Skeletal muscle tissue (tissue), 4 donors: ENCODE measurements around the gene TMEM217. TPM values are rescaled to one million over a fixed set of nuclear protein-coding genes. Genes with fewer than 3 reads are reported as not detected.
A peak's percentile ranks its signal among the peaks of the same experiment; 100 is the strongest.

Source experiments
- H3K27ac ChIP-seq: one replicate; pipeline ENCODE4 v1.7.0; 2013; ENCODE audit warnings: mild to moderate bottlenecking, low read depth, low read length, inconsistent platforms
- H3K27me3 ChIP-seq, 3 donors: one replicate each; pipeline ENCODE4 v1.7.0; 2013; ENCODE audit warnings: low read length in 3 of 3; ENCODE audit not compliant: control insufficient read depth in 3 of 3, insufficient read depth in 3 of 3
- H3K36me3 ChIP-seq, 3 donors: one replicate each; pipeline ENCODE4 v1.7.0; 2013; ENCODE audit warnings: low read length in 3 of 3; ENCODE audit not compliant: control insufficient read depth in 3 of 3, insufficient read depth in 3 of 3
- H3K4me1 ChIP-seq, 3 donors: one replicate each; pipeline ENCODE4 v1.7.0; 2013; ENCODE audit warnings: low read length in 3 of 3, mild to moderate bottlenecking in 3 of 3; ENCODE audit not compliant: control insufficient read depth in 3 of 3, insufficient read depth in 3 of 3
- H3K4me3 ChIP-seq, 3 donors: one replicate each; pipeline ENCODE4 v1.7.0; 2013; ENCODE audit warnings: low read length in 3 of 3
- H3K9ac ChIP-seq, 3 donors: one replicate each; pipeline ENCODE4 v1.7.0; 2013; ENCODE audit warnings: low read length in 3 of 3, mild to moderate bottlenecking in 3 of 3, moderate library complexity in 2 of 3, low read depth in 1 of 3
- H3K9me3 ChIP-seq, 3 donors: one replicate each; pipeline ENCODE4 v1.7.0; 2013; ENCODE audit warnings: low read length in 3 of 3; ENCODE audit not compliant: control insufficient read depth in 3 of 3
- total RNA-seq: library from RNA; depleted of rRNA; stranded (reverse); fragments of >200 nt; gene quantifications from one replicate; pipeline ENCODE4 v1.2.3, GENCODE V29; 2014
- donor health status: Osteomylitis.

Gene TMEM217
- total RNA-seq, 1 donor from 2014 or later = under 0.01 TPM

GRCh38 chr6:37176268-37177076, 81.5 kb downstream of the TMEM217 start:
- H3K4me3 ChIP-seq = no peak overlapping the region
- H3K4me1 ChIP-seq = peaks cover 9 to 29% (median 11%) of the 10 kb centered on the region in 3 donors
- peaks cover 25 to 31% (median 27%) of the 10 kb centered on the region in 3 donors for H3K36me3 ChIP-seq
- H3K27ac ChIP-seq = no peak overlapping the region
- no peak overlapping the region for H3K9ac ChIP-seq
- no peaks in the 10 kb centered on the region for H3K27me3 ChIP-seq
- no peaks in the 10 kb centered on the region for H3K9me3 ChIP-seq

DNA sequence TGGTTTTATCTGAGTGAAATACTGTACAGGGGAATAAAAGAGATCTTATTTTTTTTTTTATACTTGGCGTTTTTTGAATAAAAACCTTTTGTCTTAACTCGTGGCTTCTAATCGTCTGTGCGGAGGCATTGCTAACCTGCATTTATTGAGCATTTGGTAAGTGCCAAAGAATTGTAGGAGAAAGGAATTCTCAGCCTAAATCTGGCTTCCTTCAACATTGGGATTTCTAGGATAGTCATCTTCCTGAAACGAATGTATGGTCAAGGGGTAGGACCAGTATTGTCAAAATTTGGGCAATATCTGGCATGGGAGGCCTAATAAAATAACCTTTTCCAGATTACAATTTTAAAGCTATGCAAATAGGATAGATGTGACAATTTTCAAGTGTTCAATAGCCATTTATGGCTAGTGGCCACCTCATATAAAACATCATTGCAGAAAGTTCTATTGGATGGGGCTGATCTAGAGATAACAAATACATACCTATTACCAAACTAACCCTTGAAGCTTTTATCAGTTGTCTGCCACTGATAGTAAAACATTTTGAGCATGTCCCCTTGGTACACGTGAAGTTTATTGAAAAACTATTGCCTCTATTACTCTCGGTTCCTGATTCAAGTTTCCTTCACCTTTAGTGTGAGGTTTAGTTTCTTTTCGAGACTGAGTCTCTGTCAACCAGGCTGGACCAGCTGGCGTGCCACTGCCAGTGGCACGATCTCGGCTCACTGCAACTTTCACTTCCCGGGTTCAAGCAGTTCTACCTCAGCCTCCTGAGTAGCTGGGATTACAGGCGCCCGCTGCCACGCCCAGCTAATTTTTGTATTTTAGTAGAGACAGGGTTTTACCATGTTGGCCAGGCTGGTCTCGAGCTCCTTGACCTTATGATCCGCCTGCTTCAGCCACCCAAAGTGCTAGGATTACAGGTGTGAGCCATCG, 82.3 kb downstream of the TMEM217 start:
- H3K4me1 ChIP-seq = peaks cover 11 to 35% (median 17%) of the 10 kb centered on the region in 3 donors
- H3K9ac ChIP-seq = no peak overlapping the region
- H3K27me3 ChIP-seq = no peaks in the 10 kb centered on the region
- H3K36me3 ChIP-seq = peaks cover 27 to 31% (median 30%) of the 10 kb centered on the region in 3 donors
- H3K9me3 ChIP-seq = no peaks in the 10 kb centered on the region
- H3K4me3 ChIP-seq = no peak overlapping the region
- no peak overlapping the region for H3K27ac ChIP-seq

DNA sequence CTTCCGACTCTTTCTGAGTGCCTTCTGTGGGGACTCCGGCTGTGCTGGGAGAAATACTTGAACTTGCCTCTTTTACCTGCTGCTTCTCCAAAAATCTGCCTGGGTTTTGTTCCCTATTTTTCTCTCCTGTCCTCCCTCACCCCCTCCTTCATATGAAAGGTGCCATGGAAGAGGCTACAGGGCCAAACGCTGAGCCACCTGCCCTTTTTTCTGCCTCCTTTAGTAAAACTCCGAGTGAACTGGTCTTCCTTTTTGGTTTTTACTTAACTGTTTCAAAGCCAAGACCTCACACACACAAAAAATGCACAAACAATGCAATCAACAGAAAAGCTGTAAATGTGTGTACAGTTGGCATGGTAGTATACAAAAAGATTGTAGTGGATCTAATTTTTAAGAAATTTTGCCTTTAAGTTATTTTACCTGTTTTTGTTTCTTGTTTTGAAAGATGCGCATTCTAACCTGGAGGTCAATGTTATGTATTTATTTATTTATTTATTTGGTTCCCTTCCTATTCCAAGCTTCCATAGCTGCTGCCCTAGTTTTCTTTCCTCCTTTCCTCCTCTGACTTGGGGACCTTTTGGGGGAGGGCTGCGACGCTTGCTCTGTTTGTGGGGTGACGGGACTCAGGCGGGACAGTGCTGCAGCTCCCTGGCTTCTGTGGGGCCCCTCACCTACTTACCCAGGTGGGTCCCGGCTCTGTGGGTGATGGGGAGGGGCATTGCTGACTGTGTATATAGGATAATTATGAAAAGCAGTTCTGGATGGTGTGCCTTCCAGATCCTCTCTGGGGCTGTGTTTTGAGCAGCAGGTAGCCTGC, 83.2 kb downstream of the TMEM217 start:
- Histone ChIP-seq H3K36me3 (peaks cover 27 to 31% (median 30%) of the 10 kb centered on the region in 3 donors), H3K27ac (no peak overlapping the region), H3K9ac (peak overlapping the region in 1 of 3 donors; percentile 2), H3K27me3 (no peaks in the 10 kb centered on the region), H3K9me3 (no peaks in the 10 kb centered on the region), H3K4me3 (no peak overlapping the region), H3K4me1 (peaks cover 11 to 35% (median 17%) of the 10 kb centered on the region in 3 donors)

- H3K9ac ChIP-seq = peak overlapping the region in 1 of 3 donors; percentile 2
- H3K27me3 ChIP-seq = no peaks in the 10 kb centered on the region
- no peak overlapping the region for H3K27ac ChIP-seq
- H3K9me3 ChIP-seq = no peaks in the 10 kb centered on the region
- peaks cover 27 to 31% (median 30%) of the 10 kb centered on the region in 3 donors for H3K36me3 ChIP-seq
- peaks cover 11 to 35% (median 17%) of the 10 kb centered on the region in 3 donors for H3K4me1 ChIP-seq
- no peak overlapping the region for H3K4me3 ChIP-seq
Measured at GRCh38 chr6:37174196-37174514, 83.8 kb downstream of the TMEM217 start.

DNA sequence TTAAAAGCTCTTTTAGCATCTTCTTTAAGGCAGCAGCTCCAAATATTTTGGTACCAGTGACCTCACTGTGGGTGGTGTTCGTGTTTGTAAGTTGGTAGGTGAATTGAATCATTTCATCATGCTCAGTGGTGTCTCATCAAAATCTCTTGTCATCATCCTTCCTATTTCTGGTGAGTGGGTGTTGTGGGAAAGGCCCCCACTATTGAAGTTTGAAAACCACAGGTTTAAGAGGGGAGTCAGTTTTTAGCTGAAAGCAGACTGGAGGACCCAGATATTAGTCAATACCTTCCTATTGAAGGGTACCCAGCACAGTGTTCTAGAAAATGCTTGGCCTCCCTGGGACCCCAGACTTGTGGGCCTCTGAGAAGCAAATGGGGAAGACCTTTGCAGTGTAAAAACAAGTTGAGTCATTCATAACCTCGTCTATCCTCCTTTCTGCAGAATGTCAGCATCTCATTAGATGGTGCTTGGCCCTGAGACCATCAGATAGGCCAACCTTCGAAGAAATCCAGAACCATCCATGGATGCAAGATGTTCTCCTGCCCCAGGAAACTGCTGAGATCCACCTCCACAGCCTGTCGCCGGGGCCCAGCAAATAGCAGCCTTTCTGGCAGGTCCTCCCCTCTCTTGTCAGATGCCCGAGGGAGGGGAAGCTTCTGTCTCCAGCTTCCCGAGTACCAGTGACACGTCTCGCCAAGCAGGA, 84.3 kb downstream of the TMEM217 start:
- H3K27ac ChIP-seq = peak overlapping the region; percentile 96
- H3K36me3 ChIP-seq = peaks cover 27 to 31% (median 30%) of the 10 kb centered on the region in 3 donors
- peak overlapping the region in 1 of 3 donors; percentile 17 for H3K9ac ChIP-seq
- peak overlapping the region in 1 of 3 donors; percentile 94 for H3K4me3 ChIP-seq
- no peaks in the 10 kb centered on the region for H3K27me3 ChIP-seq
- peaks cover 11 to 39% (median 21%) of the 10 kb centered on the region in 3 donors for H3K4me1 ChIP-seq
- H3K9me3 ChIP-seq = no peaks in the 10 kb centered on the region

DNA sequence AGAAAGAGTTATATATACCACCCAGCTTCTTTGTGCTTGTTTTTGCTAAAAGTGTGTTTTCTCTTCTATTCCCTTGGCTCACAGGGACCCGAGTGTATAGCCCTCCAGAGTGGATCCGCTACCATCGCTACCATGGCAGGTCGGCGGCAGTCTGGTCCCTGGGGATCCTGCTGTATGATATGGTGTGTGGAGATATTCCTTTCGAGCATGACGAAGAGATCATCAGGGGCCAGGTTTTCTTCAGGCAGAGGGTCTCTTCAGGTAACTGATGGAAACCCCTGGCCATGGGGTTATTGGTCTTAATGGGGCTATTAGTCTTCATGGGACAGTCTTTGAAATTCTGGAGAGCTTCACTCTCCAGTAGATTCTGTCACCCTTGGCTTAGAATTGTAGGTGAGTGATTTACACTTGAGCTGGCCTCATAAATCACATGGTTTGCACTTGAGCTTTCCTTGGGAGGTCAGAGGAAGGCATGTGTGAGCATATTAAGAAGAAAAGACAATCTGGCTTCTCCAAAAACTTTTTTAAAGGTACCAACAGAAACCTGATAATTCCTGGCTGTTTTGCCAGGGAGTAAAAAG, 84.9 kb downstream of the TMEM217 start:
- H3K36me3 ChIP-seq = peaks cover 27 to 31% (median 30%) of the 10 kb centered on the region in 3 donors

GRCh38 chr6:37171970-37172812, 85.8 kb downstream of the TMEM217 start:
- H3K27ac ChIP-seq = peak overlapping the region; percentile 96
- H3K9ac ChIP-seq = peak overlapping the region; percentile 95 to 98 (median 97)
- peaks cover 27 to 31% (median 30%) of the 10 kb centered on the region in 3 donors for H3K36me3 ChIP-seq
- H3K27me3 ChIP-seq = no peaks in the 10 kb centered on the region
- H3K9me3 ChIP-seq = no peaks in the 10 kb centered on the region
- H3K4me3 ChIP-seq = peak overlapping the region; percentile 83 to 94 (median 91)
- H3K4me1 ChIP-seq = peaks cover 11 to 42% (median 23%) of the 10 kb centered on the region in 3 donors

More for the DNA sequence above, 84.9 kb downstream of the TMEM217 start:
- H3K27ac ChIP-seq = peak overlapping the region; percentile 96
- peak overlapping the region in 2 of 3 donors; percentile 17 to 98 for H3K9ac ChIP-seq
- H3K9me3 ChIP-seq = no peaks in the 10 kb centered on the region
- H3K27me3 ChIP-seq = no peaks in the 10 kb centered on the region
- H3K4me1 ChIP-seq = peaks cover 11 to 42% (median 23%) of the 10 kb centered on the region in 3 donors
- peak overlapping the region in 1 of 3 donors; percentile 94 for H3K4me3 ChIP-seq

- Histone ChIP-seq H3K4me3 (peak overlapping the region; percentile 83 to 94 (median 91)), H3K9ac (peak overlapping the region; percentile 95 to 98 (median 97)), H3K27ac (peak overlapping the region; percentile 96), H3K27me3 (no peaks in the 10 kb centered on the region), H3K4me1 (peaks cover 11 to 42% (median 23%) of the 10 kb centered on the region in 3 donors), H3K9me3 (no peaks in the 10 kb centered on the region), H3K36me3 (peaks cover 27 to 31% (median 30%) of the 10 kb centered on the region in 3 donors)
Measured at GRCh38 chr6:37171201-37171969, 86.6 kb downstream of the TMEM217 start.
